M059J (cell line): ENCODE results near the gene SUN1. TPM values are rescaled to one million over a fixed set of nuclear protein-coding genes. Genes with fewer than 3 reads are reported as not detected.
"Not testable (repeated sequence)": the region's sequence is repeated elsewhere in the genome, so short reads cannot be mapped to it uniquely, and the experiment has no call there.

Experiments
- DNase-seq: peaks from one replicate; pipeline ENCODE4 v3.0.0-alpha.2; 2012; ENCODE audit warnings: low read depth
- total RNA-seq: library from RNA; depleted of rRNA; stranded (reverse); fragments of >200 nt; shearing (Covaris generic); gene quantifications from 2 replicates; pipeline ENCODE4 v1.2.3, GENCODE V29; 2014

Gene SUN1
- total RNA-seq, 1 experiment from 2014 or later = 169 TPM

DNA sequence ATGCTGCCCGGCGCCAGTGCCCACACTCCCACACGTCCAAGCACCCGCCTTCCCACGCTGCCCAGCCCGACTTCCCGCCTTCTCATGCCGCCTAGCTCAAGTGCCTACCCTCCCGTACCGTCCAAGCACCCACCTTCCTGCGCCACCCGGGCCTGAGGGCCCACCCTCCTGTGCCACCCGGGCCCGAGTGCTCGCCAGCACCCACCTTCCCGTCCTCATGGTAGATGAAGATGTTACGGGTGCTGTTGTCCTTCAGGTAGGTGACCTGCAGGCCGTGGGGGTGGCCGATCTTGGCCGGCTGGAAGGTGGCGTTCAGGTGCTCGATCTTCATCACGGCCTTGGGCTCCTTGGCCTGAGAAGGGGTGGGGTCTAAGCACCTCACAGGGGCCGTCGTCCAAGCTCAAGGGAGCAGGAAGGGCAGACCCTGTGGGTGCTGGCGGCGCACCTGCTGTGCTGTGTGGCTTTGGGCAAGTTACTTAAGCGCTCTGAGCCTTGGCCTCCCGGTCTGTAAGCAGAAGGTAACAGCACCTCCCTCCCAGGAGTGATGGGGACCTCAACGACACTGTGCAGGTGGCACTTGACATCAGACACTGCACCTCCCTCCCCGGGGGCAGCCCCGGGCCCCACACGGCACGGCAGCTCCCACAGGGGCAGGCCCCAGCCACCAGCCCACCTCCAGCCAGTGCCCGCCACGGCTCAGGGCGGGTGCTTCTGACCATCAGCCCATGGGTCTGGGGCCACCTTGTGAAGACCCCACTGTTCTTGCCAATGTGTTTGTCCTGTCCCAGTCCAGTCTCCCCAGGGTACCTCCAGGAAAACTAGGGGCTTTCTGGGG lies 71.9 kb downstream of the SUN1 start:
- DNase-seq = no peak

DNA sequence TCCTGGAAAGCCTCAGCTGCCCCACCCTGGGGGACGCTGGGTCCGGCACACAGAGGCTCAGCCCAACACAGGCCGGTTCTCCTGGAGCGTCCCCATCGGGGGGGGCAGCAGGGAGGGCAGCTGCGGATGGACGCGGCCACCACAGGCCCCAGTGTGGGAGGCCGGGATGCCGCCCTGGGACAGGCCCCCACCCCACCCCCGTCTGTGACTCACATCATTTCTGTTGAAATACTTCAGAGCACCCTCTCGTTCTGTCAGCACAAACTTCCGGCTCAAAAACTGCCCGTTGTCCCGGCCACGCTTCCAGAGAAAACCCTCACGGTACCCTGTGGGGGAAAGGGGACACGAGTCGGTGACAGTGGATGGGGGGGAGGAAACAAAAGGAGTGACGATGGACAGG lies 72.6 kb downstream of the SUN1 start:
- peak; percentile 50 for DNase-seq

DNA sequence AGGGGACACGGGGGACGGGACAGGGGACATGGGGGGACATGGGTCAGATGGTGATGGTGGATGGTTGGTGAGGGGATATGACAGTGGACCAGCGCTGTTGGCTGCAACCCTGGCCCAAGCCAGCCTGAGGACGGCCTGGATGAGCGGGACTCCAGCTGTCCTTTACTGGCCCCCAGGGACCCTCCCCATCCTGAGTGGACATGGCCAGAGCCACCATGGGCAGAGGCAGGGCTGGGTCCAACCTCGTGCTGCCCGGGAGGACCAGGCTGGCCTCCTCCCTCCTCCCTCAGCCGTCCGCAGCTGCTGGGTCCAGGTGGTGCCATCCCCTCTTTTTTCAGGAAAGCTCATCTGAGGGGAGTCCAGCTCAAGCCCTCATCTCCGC lies 74.5 kb downstream of the SUN1 start:
- DNase-seq = peak; percentile 31

DNA sequence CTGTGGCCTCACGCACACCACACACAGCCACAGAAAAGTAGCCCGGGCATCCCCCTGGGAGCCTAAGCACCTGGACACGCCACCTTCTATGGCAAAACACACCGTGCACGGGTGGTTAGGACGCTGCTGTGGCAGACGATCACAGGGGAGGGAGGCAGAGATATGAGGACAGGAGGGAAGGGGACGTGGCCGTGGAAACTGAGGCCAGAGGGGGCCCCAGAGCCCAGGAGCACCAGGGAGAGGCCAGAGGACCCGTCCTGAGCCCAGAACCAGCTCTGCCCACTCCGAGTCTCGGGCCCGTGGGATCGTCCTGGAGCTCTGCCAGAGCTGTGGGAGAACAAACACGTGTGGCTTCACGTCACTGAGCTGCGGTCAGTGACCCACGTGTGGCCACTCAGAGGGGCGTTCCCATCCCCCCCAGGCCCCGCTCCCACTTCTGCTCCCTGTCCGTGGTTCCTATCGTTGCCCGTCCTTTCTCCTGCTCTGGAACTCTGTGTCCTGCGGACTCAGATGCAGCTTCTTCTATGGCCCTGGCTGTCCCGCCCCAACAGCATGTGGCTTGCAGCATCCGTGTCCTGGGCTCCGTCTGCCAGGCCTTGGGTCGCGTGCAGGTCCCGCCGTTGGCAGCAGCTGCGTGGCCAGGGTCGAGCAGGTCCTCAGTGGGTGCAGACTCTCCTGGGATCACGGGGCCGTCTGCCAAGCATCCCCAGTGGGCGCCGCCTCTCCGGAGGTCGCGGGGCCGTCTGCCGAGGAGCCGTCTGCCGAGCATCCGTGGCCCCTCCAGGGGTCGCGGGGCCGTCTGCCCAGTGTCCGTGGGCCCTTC lies 75.1 kb downstream of the SUN1 start:
- peak; percentile 20 for DNase-seq

DNA sequence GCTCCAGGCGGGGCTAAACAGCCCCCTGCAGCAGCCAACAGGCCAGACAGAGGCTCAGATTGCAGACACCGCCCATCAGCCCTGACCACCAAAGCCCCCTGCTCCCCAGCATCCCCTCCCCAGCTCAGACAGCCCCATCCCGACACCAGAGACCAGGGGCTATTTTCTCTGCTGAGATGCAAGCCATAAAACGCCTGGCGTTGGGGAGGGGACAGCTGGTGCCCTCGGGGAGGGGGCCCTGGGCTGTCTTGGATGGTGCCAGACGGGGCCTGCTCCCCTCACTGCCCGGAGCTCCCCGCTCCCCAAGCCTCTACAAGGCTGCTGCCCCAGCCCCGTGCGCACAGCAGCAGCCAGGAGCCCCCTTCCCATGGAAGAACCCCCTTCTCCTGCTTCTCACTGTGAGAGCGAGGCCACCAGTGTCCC lies 75.9 kb downstream of the SUN1 start:
- no peak for DNase-seq

DNA sequence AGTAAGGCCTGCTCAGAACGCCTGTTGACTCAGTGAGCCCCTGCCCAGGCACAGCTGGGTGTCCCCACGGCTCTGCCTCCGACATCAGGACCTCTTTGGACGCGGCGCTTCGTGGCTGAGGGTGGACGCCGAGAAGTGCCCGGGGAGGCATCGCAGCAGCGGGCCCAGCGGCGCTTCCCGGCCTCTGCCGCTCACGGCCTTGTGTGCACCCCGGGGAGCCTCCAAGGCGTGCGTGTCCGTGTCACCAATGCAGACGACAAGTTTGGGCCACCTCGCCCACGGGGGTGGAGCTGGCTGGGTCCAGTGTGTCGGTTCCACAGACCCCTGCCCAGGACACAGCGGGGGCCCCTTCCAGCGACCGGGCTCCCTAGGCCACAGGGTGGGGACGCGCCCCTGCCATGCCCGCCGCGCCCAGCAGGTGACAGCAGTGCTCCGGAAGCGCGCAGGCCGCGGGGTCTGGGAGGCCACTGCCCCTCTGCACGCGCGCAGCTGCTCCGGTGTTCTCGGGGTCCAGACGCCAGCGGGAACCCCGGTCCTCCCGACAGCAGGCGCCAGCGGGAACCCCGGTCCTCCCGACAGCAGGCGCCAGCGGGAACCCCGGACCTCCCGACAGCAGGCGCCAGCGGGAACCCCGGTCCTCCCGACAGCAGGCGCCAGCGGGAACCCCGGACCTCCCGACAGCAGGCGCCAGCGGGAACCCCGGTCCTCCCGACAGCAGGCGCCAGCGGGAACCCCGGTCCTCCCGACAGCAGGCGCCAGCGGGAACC lies 76.5 kb downstream of the SUN1 start:
- DNase-seq = not testable (repeated sequence)

DNA sequence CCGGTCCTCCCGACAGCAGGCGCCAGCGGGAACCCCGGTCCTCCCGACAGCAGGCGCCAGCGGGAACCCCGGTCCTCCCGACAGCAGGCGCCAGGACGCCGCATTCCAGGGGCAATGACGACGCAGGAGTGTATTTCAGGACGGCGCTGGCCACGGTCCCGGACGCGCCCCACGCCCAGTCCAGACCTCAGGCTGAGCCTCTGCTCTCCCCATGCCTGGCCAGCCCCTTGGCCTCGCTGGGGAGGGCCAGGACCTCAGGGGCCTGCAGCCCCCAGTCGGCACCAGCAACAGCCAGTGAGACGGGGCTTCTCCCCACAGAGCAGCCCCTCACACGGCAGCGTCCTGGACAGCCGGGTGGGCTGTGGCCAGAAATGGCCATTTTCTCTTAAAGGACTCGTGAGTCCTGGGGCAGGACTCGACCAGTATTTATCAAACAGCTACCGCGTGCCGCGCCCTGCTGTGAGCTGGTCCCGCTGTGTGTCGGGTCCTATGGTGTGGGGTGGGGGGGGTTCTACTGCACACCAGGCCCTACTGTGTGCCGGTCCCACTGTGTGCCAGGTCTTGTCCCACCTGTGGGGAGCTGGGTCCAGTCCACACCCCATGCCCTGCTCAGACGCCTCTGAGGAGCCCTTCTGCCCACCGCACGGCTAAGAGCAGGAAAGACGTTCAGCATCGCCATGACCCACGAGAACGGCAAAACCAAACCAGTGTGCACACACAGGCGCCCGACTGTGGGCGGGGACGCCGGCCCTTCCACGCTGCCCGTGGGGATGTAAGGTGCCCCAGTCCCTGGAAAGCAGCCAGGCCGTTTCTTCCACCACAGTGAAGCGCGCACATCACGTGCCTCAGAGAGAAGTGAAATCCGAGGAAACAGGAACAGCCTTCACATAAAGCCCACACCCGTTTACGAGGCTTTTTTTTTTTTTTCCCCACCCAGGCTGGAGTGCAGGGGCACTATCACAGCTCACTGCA lies 77.4 kb downstream of the SUN1 start:
- no peak for DNase-seq

DNA sequence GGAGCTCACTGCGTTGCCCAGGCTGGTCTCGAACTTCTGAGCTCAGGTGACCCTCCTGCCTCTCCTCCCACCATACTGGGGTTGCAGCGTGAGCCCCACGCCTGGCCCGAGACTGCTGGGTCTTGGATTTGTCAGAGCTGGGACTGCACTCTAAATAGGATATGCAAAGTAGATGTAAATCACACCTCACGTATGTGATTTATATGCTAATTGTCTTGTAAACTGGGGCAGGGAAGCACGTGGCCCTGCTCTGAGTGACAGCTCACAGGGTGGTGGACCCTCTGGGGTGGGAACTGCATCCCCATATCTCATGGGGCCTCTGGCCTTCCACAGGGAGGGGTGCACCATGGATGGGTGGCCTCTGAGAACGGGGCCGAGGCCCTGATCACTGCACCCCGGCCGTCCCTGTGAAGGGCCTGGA lies 78.2 kb downstream of the SUN1 start:
- no peak for DNase-seq

DNA sequence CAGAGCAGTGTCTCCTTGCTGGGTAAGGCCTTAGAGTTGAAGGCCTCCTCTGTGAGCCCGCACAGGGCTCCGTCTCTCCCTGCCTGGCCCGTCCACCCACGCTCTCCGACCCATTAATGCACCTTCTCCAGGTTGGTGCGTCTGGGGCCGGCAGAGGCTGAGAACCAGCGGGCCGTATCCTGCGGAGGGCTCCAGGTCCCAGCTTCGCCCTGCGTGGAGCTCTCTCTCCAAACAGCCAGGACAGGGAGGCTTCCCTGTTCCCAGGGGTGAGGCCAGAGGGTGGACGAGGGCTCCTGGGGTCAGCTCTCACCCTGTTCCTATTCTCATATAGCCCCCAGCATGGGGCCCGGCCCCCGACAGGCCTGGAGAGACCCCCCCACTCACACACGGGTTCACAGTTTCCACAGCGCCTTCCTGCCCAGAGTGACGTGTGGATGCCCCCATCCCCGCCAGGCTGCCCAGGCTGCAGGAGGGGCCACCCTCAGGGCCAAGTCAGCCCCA lies 78.7 kb downstream of the SUN1 start:
- DNase-seq = no peak

DNA sequence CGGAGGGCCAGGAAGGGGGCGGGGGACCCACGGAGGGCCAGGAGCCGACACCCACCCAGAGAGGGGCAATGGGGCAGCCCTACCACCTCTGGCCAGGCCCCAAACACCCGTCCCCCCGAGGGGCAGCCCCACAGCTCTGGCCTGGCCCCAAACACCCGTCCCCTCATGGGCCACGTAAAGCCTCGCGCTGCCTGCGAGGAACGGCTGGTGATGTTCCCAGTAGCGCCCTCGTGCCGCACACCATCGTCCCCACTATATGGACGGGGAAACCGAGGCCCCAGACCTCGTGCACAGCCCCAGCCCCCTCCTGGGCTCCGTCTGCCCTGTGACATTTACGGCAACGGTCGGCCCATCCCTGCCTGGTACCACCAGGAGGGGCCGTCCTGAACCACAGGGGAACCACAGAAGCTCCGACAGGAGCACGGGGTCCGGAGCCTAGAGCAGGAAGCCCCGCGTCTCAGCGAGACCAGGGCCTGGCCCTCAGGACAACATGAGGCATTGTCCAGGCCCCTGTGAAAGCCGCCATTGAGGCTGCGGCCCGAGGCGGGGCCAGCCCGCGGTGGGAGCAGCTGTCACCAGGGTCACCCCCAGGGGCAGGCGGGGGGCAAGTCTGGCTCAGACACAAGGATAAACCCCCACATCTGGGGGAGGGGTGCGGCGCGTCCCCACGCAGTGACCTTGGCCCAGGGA lies 79.7 kb downstream of the SUN1 start:
- DNase-seq = no peak

DNA sequence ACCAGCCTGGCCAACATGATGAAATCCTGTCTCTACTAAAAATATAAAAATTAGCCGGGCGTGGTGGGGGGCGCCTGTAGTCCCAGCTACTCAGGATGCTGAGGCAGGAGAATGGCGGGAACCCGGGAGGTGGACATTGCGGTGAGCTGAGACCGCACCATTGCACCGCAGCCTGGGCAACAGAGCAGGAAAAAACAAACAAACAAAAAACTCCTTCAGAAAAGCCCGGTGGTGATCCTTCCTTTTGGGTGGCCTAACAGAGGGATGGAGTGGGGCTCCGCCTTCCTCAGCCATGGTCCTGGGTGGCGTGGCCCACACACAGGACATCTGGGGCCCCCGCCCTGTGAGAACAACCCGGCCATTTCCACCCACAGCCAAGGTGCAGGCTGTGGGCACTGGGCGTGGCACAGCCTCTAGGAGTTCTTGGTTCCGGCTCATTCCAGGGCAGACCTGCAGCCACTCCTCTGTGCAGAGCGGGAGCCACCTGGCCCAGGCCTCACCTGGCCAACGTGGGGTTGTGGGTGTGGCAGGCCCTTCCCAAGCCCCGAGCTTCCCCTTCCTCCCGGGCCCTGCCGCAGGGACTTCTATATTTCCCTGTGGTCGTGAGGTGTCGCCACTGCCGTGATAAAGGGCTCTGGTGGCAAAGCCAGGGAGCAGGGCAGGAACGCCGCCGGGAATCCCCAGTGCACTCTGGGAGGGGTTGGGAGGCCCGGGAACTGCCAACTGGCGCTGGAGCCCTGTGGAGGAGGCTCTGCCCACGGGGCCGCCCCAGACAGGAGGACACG lies 81.7 kb downstream of the SUN1 start:
- DNase-seq = peak; percentile 49

DNA sequence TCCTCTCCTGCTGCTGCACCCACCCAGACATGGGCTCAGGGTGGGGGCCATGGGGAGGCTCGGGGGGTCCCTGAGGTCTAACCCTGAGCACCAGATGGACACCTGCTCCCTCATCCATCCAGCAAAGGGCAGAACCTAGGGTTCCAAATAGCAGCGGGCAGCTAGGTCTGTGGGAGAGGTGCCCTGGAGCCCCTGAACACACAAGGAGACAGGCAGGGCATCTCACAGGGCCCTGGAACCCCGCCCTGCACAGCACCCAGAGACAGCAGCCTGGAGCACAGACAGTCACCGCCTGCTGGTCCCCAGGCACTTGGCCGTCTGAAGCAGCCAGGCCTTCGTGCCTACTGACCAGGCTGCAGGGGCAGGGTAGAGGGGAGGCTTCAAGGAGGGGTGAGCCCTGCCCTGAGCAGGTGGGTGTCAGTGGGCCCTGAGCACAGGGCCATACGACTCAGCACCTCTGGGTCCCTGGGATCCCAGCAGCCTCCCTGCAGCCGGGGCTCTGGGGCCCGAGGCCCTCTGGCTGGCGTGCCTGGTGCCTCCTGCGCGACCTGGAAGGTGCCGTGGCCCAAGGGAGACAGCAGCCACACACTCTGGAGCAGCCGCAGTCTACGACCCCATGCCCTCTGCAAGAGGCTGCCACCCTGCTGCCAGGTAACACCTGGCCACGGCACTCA lies 82.4 kb downstream of the SUN1 start:
- no peak for DNase-seq

DNA sequence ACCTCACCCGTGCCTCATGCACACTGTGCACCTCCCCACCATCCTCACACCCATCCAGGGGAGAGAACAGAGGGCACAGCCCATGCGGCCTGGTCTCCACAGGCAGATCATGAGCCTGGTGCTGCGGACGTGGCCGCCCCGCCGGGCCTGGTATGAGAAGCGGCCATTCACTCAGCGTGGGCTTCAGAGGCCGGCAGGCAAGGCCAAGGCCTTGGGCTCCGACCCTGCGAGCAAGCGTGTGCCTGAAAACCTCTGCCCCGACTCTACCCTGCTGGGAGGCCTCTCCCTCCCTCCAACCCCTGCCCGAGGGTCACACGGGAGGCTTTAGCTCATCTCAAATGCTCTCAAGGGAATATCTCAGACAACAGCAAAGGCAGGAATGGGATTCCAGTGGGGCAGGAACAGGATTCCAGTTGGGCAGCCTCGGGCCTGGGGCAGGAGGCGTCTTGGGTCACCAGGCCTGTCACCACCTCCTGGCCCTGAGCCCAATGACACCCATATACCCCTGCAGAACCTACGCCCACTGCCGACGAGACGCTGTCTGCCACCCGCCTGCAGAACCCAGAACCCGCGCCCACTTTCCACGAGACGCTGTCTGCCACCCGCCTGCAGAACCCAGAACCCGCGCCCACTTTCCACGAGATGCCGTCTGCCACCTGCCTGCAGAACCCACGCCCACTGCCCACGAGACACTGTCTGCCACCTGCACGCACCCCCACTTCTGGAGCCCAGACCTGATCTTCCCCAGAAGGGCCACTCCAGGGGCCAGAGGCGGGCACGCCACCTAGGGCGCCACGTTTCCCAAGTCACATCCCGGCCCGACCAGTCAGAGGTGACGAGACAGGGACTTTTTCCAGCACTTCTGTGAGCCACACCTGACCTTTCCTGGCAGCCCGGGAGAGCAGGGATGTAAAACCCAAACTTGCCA lies 83.3 kb downstream of the SUN1 start:
- no peak for DNase-seq

DNA sequence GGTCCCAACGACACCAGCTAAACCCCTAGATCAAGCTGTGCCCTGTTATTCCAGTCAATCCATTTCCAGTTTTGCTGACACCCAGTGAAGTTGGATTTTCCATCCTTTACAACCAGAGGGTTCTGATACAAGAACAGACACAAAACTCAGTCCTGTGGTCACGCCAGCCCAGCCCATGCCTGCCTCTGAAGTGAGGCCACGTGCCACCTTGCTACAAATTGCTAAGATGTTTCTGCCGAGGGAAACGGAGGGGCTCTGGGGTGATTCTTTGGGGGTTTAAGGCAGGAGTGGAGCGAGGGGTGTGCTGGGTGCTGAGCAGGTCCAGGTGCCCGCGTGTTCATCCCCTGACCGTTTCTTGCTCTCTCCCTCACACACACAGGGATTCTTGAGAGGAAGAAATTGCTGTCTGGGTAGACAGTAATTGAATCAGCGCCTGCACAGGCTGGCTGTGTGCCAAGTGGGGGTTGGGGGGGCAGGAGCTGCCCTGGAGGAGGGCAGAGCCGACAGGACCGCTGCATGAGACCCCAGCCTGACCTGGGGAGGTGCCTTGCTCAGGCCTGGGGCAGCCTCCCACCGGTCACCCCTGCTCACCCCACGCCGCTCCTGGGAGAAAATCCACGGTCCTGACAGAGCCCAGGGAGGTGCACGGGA lies 84.1 kb downstream of the SUN1 start:
- peak; percentile 27 for DNase-seq

DNA sequence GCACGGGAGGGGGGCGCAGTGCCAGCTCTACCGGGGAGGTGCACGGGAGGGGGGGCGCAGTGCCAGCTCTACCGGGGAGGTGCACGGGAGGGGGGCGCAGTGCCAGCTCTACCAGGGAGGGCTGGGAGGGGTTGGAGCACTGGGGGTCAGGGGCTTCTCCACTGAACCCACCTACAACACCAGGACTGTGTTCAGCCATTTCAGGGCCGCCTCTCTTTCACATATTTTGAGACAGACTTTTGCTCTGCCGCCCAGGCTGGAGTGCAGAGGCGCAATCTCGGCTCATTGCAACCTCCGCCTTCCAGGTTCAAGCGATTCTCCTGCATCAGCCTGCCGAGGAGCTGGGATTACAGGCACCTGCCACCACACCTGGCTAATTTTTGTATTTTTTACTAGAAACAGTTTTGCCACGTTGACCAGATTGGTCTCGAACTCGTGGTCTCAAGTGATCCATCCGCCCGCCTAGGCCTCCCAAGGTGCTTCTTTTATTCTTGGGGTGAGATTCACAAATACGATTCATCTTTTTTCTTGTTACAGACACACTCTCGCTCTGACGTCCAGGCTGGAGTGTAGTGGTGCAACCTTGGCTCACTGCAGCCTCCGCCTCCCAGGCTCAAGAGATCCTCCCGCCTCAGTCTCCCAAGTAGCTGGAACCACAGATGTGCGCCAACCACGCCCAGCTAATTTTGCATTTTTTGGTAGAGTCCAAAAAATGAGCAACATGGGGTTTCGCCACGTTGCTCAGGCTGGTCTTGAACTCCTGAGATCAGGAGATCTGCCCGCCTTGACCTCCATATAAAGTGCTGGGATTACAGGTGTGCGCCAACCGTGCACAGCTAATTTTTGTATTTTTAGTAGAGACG lies 85.2 kb downstream of the SUN1 start:
- no peak for DNase-seq

DNA sequence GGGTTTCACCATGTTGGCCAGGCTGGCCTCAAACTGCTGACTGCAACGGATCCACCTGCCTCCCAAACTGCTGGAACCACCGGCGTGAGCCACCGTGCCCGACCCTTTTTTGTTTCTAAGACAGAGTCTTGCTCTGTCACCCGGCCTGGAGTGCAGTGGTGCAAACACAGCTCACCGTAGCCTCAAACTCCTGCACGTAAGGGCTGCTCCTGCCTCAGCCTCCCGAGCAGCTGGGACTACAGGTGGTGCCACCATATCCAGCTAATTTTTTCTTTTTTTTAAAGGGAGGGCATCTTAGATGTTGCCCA lies 85.8 kb downstream of the SUN1 start:
- DNase-seq = no peak
